ENCODE results near the gene PLIN3. TPM values are rescaled to one million over a fixed set of nuclear protein-coding genes. Genes with fewer than 3 reads are reported as not detected.
A peak's percentile ranks its signal among the peaks of the same experiment; 100 is the strongest.
"Not testable (repeated sequence)": the region's sequence is repeated elsewhere in the genome, so short reads cannot be mapped to it uniquely, and the experiment has no call there.

PLIN3 gene
- total and polyA plus RNA-seq, 4 donors, result 18.0 to 105 (median 50.5) TPM

- ATAC-seq (ENCODE audit: insufficient read depth, low FRiP score) (no peak), DNase-seq (no peak)
- Histone ChIP-seq H3K4me1 (ENCODE audit: control insufficient read depth in 5 of 5, insufficient read depth in 5 of 5, low read length in 5 of 5) (no peaks in the 10 kb centered on the region), H3K9ac (ENCODE audit: insufficient read depth in 1 of 2, low read length in 2 of 2) (no peak overlapping the region), H3K27me3 (ENCODE audit: control insufficient read depth in 3 of 3, insufficient read depth in 3 of 3, low read length in 2 of 3) (no peaks in the 10 kb centered on the region), H3K4me3 (no peak overlapping the region), H3K36me3 (ENCODE audit: control insufficient read depth in 4 of 4, insufficient read depth in 4 of 4, low read length in 4 of 4) (peaks cover 0 to 1% (median 0%) of the 10 kb centered on the region in 4 donors), H3K9me3 (ENCODE audit: control insufficient read depth in 4 of 4, insufficient read depth in 3 of 4, low read length in 3 of 4) (no peaks in the 10 kb centered on the region), H3K27ac (ENCODE audit: low read depth in 1 of 2, low read length in 1 of 2) (no peak overlapping the region)
- TF ChIP-seq, protein P1, sequence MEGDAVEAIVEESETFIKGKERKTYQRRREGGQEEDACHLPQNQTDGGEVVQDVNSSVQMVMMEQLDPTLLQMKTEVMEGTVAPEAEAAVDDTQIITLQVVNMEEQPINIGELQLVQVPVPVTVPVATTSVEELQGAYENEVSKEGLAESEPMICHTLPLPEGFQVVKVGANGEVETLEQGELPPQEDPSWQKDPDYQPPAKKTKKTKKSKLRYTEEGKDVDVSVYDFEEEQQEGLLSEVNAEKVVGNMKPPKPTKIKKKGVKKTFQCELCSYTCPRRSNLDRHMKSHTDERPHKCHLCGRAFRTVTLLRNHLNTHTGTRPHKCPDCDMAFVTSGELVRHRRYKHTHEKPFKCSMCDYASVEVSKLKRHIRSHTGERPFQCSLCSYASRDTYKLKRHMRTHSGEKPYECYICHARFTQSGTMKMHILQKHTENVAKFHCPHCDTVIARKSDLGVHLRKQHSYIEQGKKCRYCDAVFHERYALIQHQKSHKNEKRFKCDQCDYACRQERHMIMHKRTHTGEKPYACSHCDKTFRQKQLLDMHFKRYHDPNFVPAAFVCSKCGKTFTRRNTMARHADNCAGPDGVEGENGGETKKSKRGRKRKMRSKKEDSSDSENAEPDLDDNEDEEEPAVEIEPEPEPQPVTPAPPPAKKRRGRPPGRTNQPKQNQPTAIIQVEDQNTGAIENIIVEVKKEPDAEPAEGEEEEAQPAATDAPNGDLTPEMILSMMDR (IDR thresholded peaks at IDR 0.05; ENCODE audit: control extremely low read depth, extremely low read depth), result no peak
- 79 to 85% methylated on average over 6 of the region's 6 CpGs for WGBS, 2 donors
Observed at GRCh38 chr19:4823577-4823976, 43.9 kb downstream of the PLIN3 start.

- H3K9me3 ChIP-seq (ENCODE audit: control insufficient read depth in 4 of 4, insufficient read depth in 3 of 4, low read length in 3 of 4); DNase-seq; ATAC-seq (ENCODE audit: insufficient read depth, low FRiP score); H3K9ac ChIP-seq (ENCODE audit: insufficient read depth in 1 of 2, low read length in 2 of 2); H3K4me1 ChIP-seq (ENCODE audit: control insufficient read depth in 5 of 5, insufficient read depth in 5 of 5, low read length in 5 of 5); H3K27me3 ChIP-seq (ENCODE audit: control insufficient read depth in 3 of 3, insufficient read depth in 3 of 3, low read length in 2 of 3); H3K4me3 ChIP-seq; H3K27ac ChIP-seq (ENCODE audit: low read depth in 1 of 2, low read length in 1 of 2): not testable (repeated sequence)
- 97 to 98% methylated on average over 7 of the region's 7 CpGs for WGBS, 2 donors
- peaks cover 0 to 14% (median 5%) of the 10 kb centered on the region in 4 donors for H3K36me3 ChIP-seq (ENCODE audit: control insufficient read depth in 4 of 4, insufficient read depth in 4 of 4, low read length in 4 of 4)
Observed at GRCh38 chr19:4822354-4822753, 45.1 kb downstream of the PLIN3 start.

- no peaks in the 10 kb centered on the region for H3K9me3 ChIP-seq (ENCODE audit: control insufficient read depth in 4 of 4, insufficient read depth in 3 of 4, low read length in 3 of 4)
- H3K27ac ChIP-seq (ENCODE audit: low read depth in 1 of 2, low read length in 1 of 2), result no peak overlapping the region
- ATAC-seq (ENCODE audit: insufficient read depth, low FRiP score) (no peak), DNase-seq (no peak)
- 71 to 87% methylated on average over 4 of the region's 4 CpGs for WGBS, 2 donors
- H3K27me3 ChIP-seq (ENCODE audit: control insufficient read depth in 3 of 3, insufficient read depth in 3 of 3, low read length in 2 of 3), result no peaks in the 10 kb centered on the region
- peaks cover 0 to under 1% (median 0%) of the 10 kb centered on the region in 5 donors for H3K4me1 ChIP-seq (ENCODE audit: control insufficient read depth in 5 of 5, insufficient read depth in 5 of 5, low read length in 5 of 5)
- no peak overlapping the region for H3K4me3 ChIP-seq
- TF ChIP-seq, protein P1 (IDR thresholded peaks at IDR 0.05; ENCODE audit: control extremely low read depth, extremely low read depth), result no peak
- H3K9ac ChIP-seq (ENCODE audit: insufficient read depth in 1 of 2, low read length in 2 of 2), result no peak overlapping the region
- peaks cover 0 to 24% (median 10%) of the 10 kb centered on the region in 4 donors for H3K36me3 ChIP-seq (ENCODE audit: control insufficient read depth in 4 of 4, insufficient read depth in 4 of 4, low read length in 4 of 4)
Observed at GRCh38 chr19:4821265-4821664, 46.2 kb downstream of the PLIN3 start.

GRCh38 chr19:4817467-4818277, 49.8 kb downstream of the PLIN3 start:
- Histone ChIP-seq H3K4me1 (ENCODE audit: control insufficient read depth in 5 of 5, insufficient read depth in 5 of 5, low read length in 5 of 5) (peaks cover 0 to 4% (median 0%) of the 10 kb centered on the region in 5 donors), H3K27me3 (ENCODE audit: control insufficient read depth in 3 of 3, insufficient read depth in 3 of 3, low read length in 2 of 3) (no peaks in the 10 kb centered on the region), H3K9me3 (ENCODE audit: control insufficient read depth in 4 of 4, insufficient read depth in 3 of 4, low read length in 3 of 4) (no peaks in the 10 kb centered on the region), H3K27ac (ENCODE audit: low read depth in 1 of 2, low read length in 1 of 2) (peak overlapping the region in 1 of 2 donors; percentile 20), H3K4me3 (no peak overlapping the region), H3K9ac (ENCODE audit: insufficient read depth in 1 of 2, low read length in 2 of 2) (no peak overlapping the region), H3K36me3 (ENCODE audit: control insufficient read depth in 4 of 4, insufficient read depth in 4 of 4, low read length in 4 of 4) (peaks cover 0 to 24% (median 10%) of the 10 kb centered on the region in 4 donors)
- no peak for DNase-seq
- ATAC-seq (ENCODE audit: insufficient read depth, low FRiP score), result no peak
- WGBS, 2 donors, result 94 to 96% methylated on average over 30 to 32 of the region's 32 CpGs
- TF ChIP-seq, protein P1 (IDR thresholded peaks at IDR 0.05; ENCODE audit: control extremely low read depth, extremely low read depth), result no peak

Measured in lung (tissue), 12 donors.